Measurements from ENCODE around the gene MKLN1. TPM values are rescaled to one million over a fixed set of nuclear protein-coding genes. Genes with fewer than 3 reads are reported as not detected.

Gene MKLN1
- total RNA-seq, 1 donor from 2014 or later = 55.1 TPM

GRCh38 chr7:131546126-131546525, 218.4 kb downstream of the MKLN1 start:
- no peak for DNase-seq (ENCODE audit: low spot score)

Other genes with a start within 250 kb of the MKLN1 start
- 4.1 TPM for gene PODXL, start 228.8 kb downstream of the MKLN1 start, total RNA-seq (ENCODE audit: insufficient read depth, low replicate concordance)

Data from umbilical cord (tissue), 2 donors.